ENCODE measurements around the gene SEC61B. TPM values are rescaled to one million over a fixed set of nuclear protein-coding genes. Genes with fewer than 3 reads are reported as not detected.

SEC61B gene
- total RNA-seq, 1 experiment from 2014 or later, result 84.4 TPM

GRCh38 chr9:99262949-99263418, 40.9 kb downstream of the SEC61B start:
- in situ Hi-C loops (cut with HindIII; ENCODE audit: low sequenced_read_pairs), result no loop called here
- no peak for DNase-seq (ENCODE audit: low spot score)

GRCh38 chr9:99264070-99264680, 42.1 kb downstream of the SEC61B start:
- DNase-seq (ENCODE audit: low spot score), result no peak
- in situ Hi-C loops (cut with HindIII; ENCODE audit: low sequenced_read_pairs), result no loop called here

- in situ Hi-C loops (cut with HindIII; ENCODE audit: low sequenced_read_pairs), result no loop called here
- DNase-seq (ENCODE audit: low spot score), result no peak
These were observed 43.6 kb downstream of the SEC61B start for GRCh38 chr9:99265691-99266090.

- peak; percentile 71 for DNase-seq (ENCODE audit: low spot score)
- in situ Hi-C loops (cut with HindIII; ENCODE audit: low sequenced_read_pairs), result no loop called here
These were observed 44.4 kb downstream of the SEC61B start for GRCh38 chr9:99266255-99267023.

- in situ Hi-C loops (cut with HindIII; ENCODE audit: low sequenced_read_pairs), result no loop called here
These were observed 47.3 kb downstream of the SEC61B start for GRCh38 chr9:99269416-99269815.

GRCh38 chr9:99270491-99270890, 48.4 kb downstream of the SEC61B start:
- in situ Hi-C loops (cut with HindIII; ENCODE audit: low sequenced_read_pairs), result no loop called here
- no peak for DNase-seq (ENCODE audit: low spot score)

More at GRCh38 chr9:99269416-99269815, 47.3 kb downstream of the SEC61B start:
- DNase-seq (ENCODE audit: low spot score), result no peak

- no peak for DNase-seq (ENCODE audit: low spot score)
- in situ Hi-C loops (cut with HindIII; ENCODE audit: low sequenced_read_pairs), result no loop called here
These were observed 50.8 kb downstream of the SEC61B start for GRCh38 chr9:99272836-99273235.

GRCh38 chr9:99274016-99274415, 51.9 kb downstream of the SEC61B start:
- in situ Hi-C loops (cut with HindIII; ENCODE audit: low sequenced_read_pairs), result no loop called here
- no peak for DNase-seq (ENCODE audit: low spot score)

GRCh38 chr9:99274495-99274894, 52.4 kb downstream of the SEC61B start:
- no peak for DNase-seq (ENCODE audit: low spot score)
- in situ Hi-C loops (cut with HindIII; ENCODE audit: low sequenced_read_pairs), result no loop called here

Other genes with a start within 250 kb of the SEC61B start
- gene TGFBR1, start 117.2 kb upstream of the SEC61B start, total RNA-seq (2014; rRNA removed; shearing (Covaris generic)), result 16.2 and 16.9 TPM in 2 replicates
- gene ALG2, start 340 bp upstream of the SEC61B start, total RNA-seq (2014; rRNA removed; shearing (Covaris generic)), result 24.3 and 34.5 TPM in 2 replicates

Data from G401 (cell line).